HepG2 (cell line): Measurements from ENCODE around the gene SHROOM1. TPM values are rescaled to one million over a fixed set of nuclear protein-coding genes. Genes with fewer than 3 reads are reported as not detected.

Source experiments
- ATF7 ChIP-seq, 2 experiments: fragments of 450-650 bp in 1 of 2; sonication (generic) in 1 of 2; formaldehyde crosslinking in 1 of 2; IDR thresholded peaks; 2 replicates each; pipeline versions ENCODE4 v1.4.0 to v1.6.1; 2016 to 2020; ENCODE audit warnings: antibody characterized with exemption in 1 of 2, mild to moderate bottlenecking in 1 of 2, missing genetic modification reagents in 1 of 2
- GABPB1 ChIP-seq: IDR thresholded peaks from 2 replicates; pipeline ENCODE4 v1.6.1; 2016; ENCODE audit warnings: mild to moderate bottlenecking, missing genetic modification reagents, moderate library complexity, missing compliant biosample characterization
- KDM5B ChIP-seq: sonication (generic); formaldehyde crosslinking; IDR thresholded peaks from 2 replicates; pipeline ENCODE4 v1.4.0; 2020; ENCODE audit warnings: missing genetic modification reagents, mild to moderate bottlenecking, borderline replicate concordance
- KLF6 ChIP-seq: IDR thresholded peaks from 2 replicates; pipeline ENCODE4 v1.8.0; 2016; ENCODE audit warnings: missing biosample characterization, missing genetic modification reagents
- NR2C2 ChIP-seq: sonication (generic); formaldehyde crosslinking; IDR thresholded peaks from 2 replicates; pipeline ENCODE4 v1.4.0; 2020; ENCODE audit warnings: missing genetic modification reagents, mild to moderate bottlenecking, moderate library complexity, borderline replicate concordance
- SIN3A ChIP-seq: IDR thresholded peaks from 2 replicates; pipeline ENCODE4 v1.6.1; 2011; ENCODE audit warnings: low read depth, mild to moderate bottlenecking, control low read depth, low read length, borderline replicate concordance
- ZNF337 ChIP-seq: sonication (generic); formaldehyde crosslinking; IDR thresholded peaks from 2 replicates; pipeline ENCODE4 v1.5.1; 2020; ENCODE audit warnings: missing genetic modification reagents, low read depth, mild to moderate bottlenecking, borderline replicate concordance
- ZNF670 ChIP-seq: sonication (generic); formaldehyde crosslinking; IDR thresholded peaks from 2 replicates; pipeline ENCODE4 v1.8.0; 2022; ENCODE audit warnings: mild to moderate bottlenecking, missing genetic modification reagents, borderline replicate concordance
- polyA plus RNA-seq, 8 experiments: library from polyadenylated mRNA; depleted of rRNA in 3 of 8; stranded (reverse) in 7 of 8; unstranded in 1 of 8; fragments of >200 nt; fragmentation: Illumina TruSeq in 4 of 8; extraction: Trizol in 4 of 8; gene quantifications; 2 replicates each; pipeline versions ENCODE4 v1.2.1 to v1.2.3, GENCODE V29; 2011 to 2016; ENCODE audit warnings: low read depth in 4 of 8, missing spikeins in 1 of 8, mixed read lengths in 1 of 8; ENCODE audit not compliant: insufficient read depth in 1 of 8
- total RNA-seq, 5 experiments: library from RNA; depleted of rRNA; stranded (reverse); fragments of >200 nt; fragmentation: Illumina TruSeq; extraction: Trizol; gene quantifications; 2 replicates each; pipeline ENCODE4 v1.2.3, GENCODE V29; 2016; ENCODE audit warnings: low read depth in 1 of 5
- TF ChIP-seq, protein P1 (sequence below), 2 experiments: fragments of 450-650 bp in 1 of 2; sonication (generic) in 1 of 2; formaldehyde crosslinking; IDR thresholded peaks; 2 replicates each; pipeline versions ENCODE4 v1.5.0 to v1.8.0; 2020 to 2022; ENCODE audit warnings: mild to moderate bottlenecking in 1 of 2, missing genetic modification reagents in 1 of 2
- TF ChIP-seq, protein P2 (sequence below): sonication (generic); formaldehyde crosslinking; IDR thresholded peaks from 2 replicates; pipeline ENCODE4 v1.9.0; 2021; ENCODE audit warnings: missing genetic modification reagents, mild to moderate bottlenecking, borderline replicate concordance
- TF ChIP-seq, protein P3 (sequence below), 2 experiments: fragments of 450-650 bp in 1 of 2; sonication (generic) in 1 of 2; formaldehyde crosslinking in 1 of 2; IDR thresholded peaks; 2 replicates each; pipeline versions ENCODE4 v1.6.1 to v1.8.0; 2016 to 2022; ENCODE audit warnings: antibody characterized with exemption in 1 of 2, mild to moderate bottlenecking in 1 of 2, missing genetic modification reagents in 1 of 2
- TF ChIP-seq, protein P4 (sequence below): fragments of 450-650 bp; IDR thresholded peaks from 2 replicates; pipeline ENCODE4 v1.6.1; 2017

SHROOM1 gene
- total and polyA plus RNA-seq, 2 of the 13 experiments (the other 11 are each of a cell fraction or from before 2014, with no cell fraction given), result 18.2 to 25.7 TPM

DNA sequence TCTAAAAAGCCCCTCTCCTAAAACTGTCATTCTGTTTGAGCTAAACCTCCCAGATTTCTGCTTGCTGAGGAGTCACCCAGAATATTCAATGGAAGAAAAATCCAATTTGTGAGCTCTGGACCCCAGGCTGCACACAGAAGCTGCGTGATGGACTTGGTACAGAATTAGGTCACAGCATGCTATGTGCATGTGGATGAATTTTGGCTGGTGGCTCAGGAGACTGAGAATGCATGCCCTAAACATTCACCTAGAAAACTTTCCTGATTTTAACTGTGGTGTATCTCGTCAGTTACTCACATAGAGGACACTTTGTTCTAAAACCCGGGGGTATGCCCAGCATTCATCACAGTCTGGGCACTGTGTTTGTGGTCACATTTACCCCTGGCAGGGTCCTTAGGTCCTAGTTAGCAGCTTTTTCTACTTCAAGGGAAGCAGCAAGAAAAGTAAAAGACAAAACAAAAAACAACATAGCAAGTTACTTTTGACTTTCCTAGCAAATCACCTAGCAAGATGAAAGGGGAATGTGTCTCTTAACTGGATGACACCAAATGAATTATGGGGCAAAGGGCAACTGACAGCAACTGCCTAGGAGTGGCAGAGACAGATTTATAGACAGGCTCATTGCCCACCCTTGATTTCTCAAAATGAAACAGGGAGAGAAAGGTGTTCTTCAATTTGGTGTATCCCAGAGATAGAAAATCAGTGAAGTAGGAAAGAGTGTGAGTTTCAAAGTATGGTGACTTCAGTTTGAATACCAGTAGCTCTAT lies 8.3 kb upstream of the SHROOM1 start (continued):
- TF ChIP-seq, protein P1, sequence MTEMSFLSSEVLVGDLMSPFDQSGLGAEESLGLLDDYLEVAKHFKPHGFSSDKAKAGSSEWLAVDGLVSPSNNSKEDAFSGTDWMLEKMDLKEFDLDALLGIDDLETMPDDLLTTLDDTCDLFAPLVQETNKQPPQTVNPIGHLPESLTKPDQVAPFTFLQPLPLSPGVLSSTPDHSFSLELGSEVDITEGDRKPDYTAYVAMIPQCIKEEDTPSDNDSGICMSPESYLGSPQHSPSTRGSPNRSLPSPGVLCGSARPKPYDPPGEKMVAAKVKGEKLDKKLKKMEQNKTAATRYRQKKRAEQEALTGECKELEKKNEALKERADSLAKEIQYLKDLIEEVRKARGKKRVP (CRISPR knock-in tag; IDR thresholded peaks at IDR 0.05), result 0 out of 4 replicates have a peak, but pooled peaks of 1 of the 2 experiments have one; percentile 23
- TF ChIP-seq SIN3A, result no peak
- TF ChIP-seq, protein P2, sequence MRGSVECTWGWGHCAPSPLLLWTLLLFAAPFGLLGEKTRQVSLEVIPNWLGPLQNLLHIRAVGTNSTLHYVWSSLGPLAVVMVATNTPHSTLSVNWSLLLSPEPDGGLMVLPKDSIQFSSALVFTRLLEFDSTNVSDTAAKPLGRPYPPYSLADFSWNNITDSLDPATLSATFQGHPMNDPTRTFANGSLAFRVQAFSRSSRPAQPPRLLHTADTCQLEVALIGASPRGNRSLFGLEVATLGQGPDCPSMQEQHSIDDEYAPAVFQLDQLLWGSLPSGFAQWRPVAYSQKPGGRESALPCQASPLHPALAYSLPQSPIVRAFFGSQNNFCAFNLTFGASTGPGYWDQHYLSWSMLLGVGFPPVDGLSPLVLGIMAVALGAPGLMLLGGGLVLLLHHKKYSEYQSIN, result no peak
- TF ChIP-seq ZNF670, result no peak
- no peak; the same call in 1 of the 2 replicates for TF ChIP-seq KLF6
- no peak for TF ChIP-seq NR2C2 (CRISPR knock-in tag)
- no peak for TF ChIP-seq GABPB1 (CRISPR knock-in tag)
- TF ChIP-seq, protein P3, sequence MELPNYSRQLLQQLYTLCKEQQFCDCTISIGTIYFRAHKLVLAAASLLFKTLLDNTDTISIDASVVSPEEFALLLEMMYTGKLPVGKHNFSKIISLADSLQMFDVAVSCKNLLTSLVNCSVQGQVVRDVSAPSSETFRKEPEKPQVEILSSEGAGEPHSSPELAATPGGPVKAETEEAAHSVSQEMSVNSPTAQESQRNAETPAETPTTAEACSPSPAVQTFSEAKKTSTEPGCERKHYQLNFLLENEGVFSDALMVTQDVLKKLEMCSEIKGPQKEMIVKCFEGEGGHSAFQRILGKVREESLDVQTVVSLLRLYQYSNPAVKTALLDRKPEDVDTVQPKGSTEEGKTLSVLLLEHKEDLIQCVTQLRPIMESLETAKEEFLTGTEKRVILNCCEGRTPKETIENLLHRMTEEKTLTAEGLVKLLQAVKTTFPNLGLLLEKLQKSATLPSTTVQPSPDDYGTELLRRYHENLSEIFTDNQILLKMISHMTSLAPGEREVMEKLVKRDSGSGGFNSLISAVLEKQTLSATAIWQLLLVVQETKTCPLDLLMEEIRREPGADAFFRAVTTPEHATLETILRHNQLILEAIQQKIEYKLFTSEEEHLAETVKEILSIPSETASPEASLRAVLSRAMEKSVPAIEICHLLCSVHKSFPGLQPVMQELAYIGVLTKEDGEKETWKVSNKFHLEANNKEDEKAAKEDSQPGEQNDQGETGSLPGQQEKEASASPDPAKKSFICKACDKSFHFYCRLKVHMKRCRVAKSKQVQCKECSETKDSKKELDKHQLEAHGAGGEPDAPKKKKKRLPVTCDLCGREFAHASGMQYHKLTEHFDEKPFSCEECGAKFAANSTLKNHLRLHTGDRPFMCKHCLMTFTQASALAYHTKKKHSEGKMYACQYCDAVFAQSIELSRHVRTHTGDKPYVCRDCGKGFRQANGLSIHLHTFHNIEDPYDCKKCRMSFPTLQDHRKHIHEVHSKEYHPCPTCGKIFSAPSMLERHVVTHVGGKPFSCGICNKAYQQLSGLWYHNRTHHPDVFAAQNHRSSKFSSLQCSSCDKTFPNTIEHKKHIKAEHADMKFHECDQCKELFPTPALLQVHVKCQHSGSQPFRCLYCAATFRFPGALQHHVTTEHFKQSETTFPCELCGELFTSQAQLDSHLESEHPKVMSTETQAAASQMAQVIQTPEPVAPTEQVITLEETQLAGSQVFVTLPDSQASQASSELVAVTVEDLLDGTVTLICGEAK (IDR thresholded peaks at IDR 0.05), result no peak
- TF ChIP-seq, protein P3 (CRISPR knock-in tag; IDR thresholded peaks at IDR 0.05), result no peak
- TF ChIP-seq, protein P4, sequence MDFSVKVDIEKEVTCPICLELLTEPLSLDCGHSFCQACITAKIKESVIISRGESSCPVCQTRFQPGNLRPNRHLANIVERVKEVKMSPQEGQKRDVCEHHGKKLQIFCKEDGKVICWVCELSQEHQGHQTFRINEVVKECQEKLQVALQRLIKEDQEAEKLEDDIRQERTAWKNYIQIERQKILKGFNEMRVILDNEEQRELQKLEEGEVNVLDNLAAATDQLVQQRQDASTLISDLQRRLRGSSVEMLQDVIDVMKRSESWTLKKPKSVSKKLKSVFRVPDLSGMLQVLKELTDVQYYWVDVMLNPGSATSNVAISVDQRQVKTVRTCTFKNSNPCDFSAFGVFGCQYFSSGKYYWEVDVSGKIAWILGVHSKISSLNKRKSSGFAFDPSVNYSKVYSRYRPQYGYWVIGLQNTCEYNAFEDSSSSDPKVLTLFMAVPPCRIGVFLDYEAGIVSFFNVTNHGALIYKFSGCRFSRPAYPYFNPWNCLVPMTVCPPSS, result no peak
- TF ChIP-seq KDM5B (CRISPR knock-in tag), result no peak; the same call in 1 of the 2 replicates
- TF ChIP-seq ATF7 (IDR thresholded peaks at IDR 0.05), result no peak
- TF ChIP-seq ATF7 (CRISPR knock-in tag; IDR thresholded peaks at IDR 0.05), result no peak
- no peak for TF ChIP-seq ZNF337 (CRISPR knock-in tag)
